Mesenchymal stem cell (in vitro differentiated cells and primary cell): ENCODE data around the gene SLC39A13.

Experiments
- DNase-seq: peaks from one replicate; pipeline ENCODE4 v3.0.0-alpha.2; 2013
- H2AFZ ChIP-seq: one replicate; pipeline ENCODE4 v1.6.1; 2013; ENCODE audit warnings: low read depth, mild to moderate bottlenecking, control low read depth, inconsistent platforms, low read length, moderate library complexity
- H2AK5ac ChIP-seq: 2 replicates; pipeline ENCODE4 v1.6.1; 2013; ENCODE audit warnings: low read length, moderate library complexity, mild to moderate bottlenecking, inconsistent platforms; ENCODE audit not compliant: severe bottlenecking
- H2BK120ac ChIP-seq: one replicate; pipeline ENCODE4 v1.6.1; 2013; ENCODE audit warnings: low read depth, mild to moderate bottlenecking, inconsistent platforms, low read length, moderate library complexity
- H2BK12ac ChIP-seq, 2 experiments: one replicate each; pipeline ENCODE4 v1.6.1; 2013; ENCODE audit warnings: inconsistent platforms in 2 of 2, low read length in 2 of 2, mild to moderate bottlenecking in 2 of 2, moderate library complexity in 2 of 2, control low read depth in 1 of 2
- H2BK15ac ChIP-seq: one replicate; pipeline ENCODE4 v1.6.1; 2013; ENCODE audit warnings: mild to moderate bottlenecking, low read depth, inconsistent platforms; ENCODE audit not compliant: poor library complexity, severe bottlenecking
- H2BK5ac ChIP-seq: 2 replicates; pipeline ENCODE4 v1.6.1; 2013; ENCODE audit warnings: low read depth, mild to moderate bottlenecking, low read length, control low read depth, inconsistent platforms; ENCODE audit not compliant: poor library complexity, severe bottlenecking
- H3K14ac ChIP-seq, 2 experiments: one replicate each; pipeline ENCODE4 v1.6.1; 2013; ENCODE audit warnings: inconsistent platforms in 2 of 2, low read length in 2 of 2, control low read depth in 1 of 2, mild to moderate bottlenecking in 1 of 2, moderate library complexity in 1 of 2
- H3K18ac ChIP-seq, 2 experiments: one replicate each; pipeline ENCODE4 v1.6.1; 2013; ENCODE audit warnings: inconsistent platforms in 2 of 2, low read length in 2 of 2, control low read depth in 1 of 2, low read depth in 1 of 2, mild to moderate bottlenecking in 1 of 2
- H3K23ac ChIP-seq, 2 experiments: one replicate each; pipeline ENCODE4 v1.6.1; 2013; ENCODE audit warnings: inconsistent platforms in 2 of 2, low read length in 2 of 2, mild to moderate bottlenecking in 2 of 2, moderate library complexity in 2 of 2, control low read depth in 1 of 2
- H3K27ac ChIP-seq: 2 replicates; pipeline ENCODE4 v1.5.1; 2013; ENCODE audit warnings: mild to moderate bottlenecking, moderate library complexity, low read length, control low read depth, inconsistent platforms; ENCODE audit not compliant: poor library complexity, severe bottlenecking
- H3K27me3 ChIP-seq, 2 experiments: 2 replicates each; pipeline versions ENCODE4 v1.6.1 to v1.7.0; 2013; ENCODE audit warnings: low read length in 2 of 2, mild to moderate bottlenecking in 2 of 2, moderate library complexity in 2 of 2, control low read depth in 1 of 2, inconsistent platforms in 1 of 2; ENCODE audit not compliant: control insufficient read depth in 1 of 2, insufficient read depth in 1 of 2
- H3K36me3 ChIP-seq, 2 experiments: 2 replicates each; pipeline versions ENCODE4 v1.6.1 to v1.7.0; 2013; ENCODE audit warnings: low read length in 2 of 2, control low read depth in 1 of 2, inconsistent platforms in 1 of 2, low read depth in 1 of 2, mild to moderate bottlenecking in 1 of 2; ENCODE audit not compliant: insufficient read depth in 2 of 2, control insufficient read depth in 1 of 2
- H3K4ac ChIP-seq, 2 experiments: one replicate each; pipeline ENCODE4 v1.6.1; 2013; ENCODE audit warnings: inconsistent platforms in 2 of 2, low read length in 2 of 2, mild to moderate bottlenecking in 2 of 2, moderate library complexity in 2 of 2, control low read depth in 1 of 2, low read depth in 1 of 2
- H3K4me1 ChIP-seq: 2 replicates; pipeline ENCODE4 v1.6.1; 2013; ENCODE audit warnings: low read depth, low read length, control low read depth; ENCODE audit not compliant: control insufficient read depth, insufficient read depth
- H3K4me2 ChIP-seq: 2 replicates; pipeline ENCODE4 v1.6.1; 2013; ENCODE audit warnings: low read length, mild to moderate bottlenecking, inconsistent platforms; ENCODE audit not compliant: poor library complexity, severe bottlenecking
- H3K4me3 ChIP-seq, 2 experiments: 2 replicates each; pipeline versions ENCODE4 v1.5.1 to v1.7.0; 2013; ENCODE audit warnings: low read length in 2 of 2, mild to moderate bottlenecking in 2 of 2, control low read depth in 1 of 2, low read depth in 1 of 2; ENCODE audit not compliant: insufficient read depth in 1 of 2
- H3K79me1 ChIP-seq: replicated peaks from 2 replicates; pipeline ENCODE4 v1.6.1; 2013; ENCODE audit warnings: mild to moderate bottlenecking, control low read depth, low read length, inconsistent platforms; ENCODE audit not compliant: poor library complexity, severe bottlenecking
- H3K9ac ChIP-seq: 2 replicates; pipeline ENCODE4 v1.7.0; 2013; ENCODE audit warnings: mild to moderate bottlenecking, low read length, moderate library complexity
- H3K9me3 ChIP-seq: 2 replicates; pipeline ENCODE4 v1.7.0; 2013; ENCODE audit warnings: mild to moderate bottlenecking, low read length; ENCODE audit not compliant: control insufficient read depth
- H4K8ac ChIP-seq: one replicate; pipeline ENCODE4 v1.6.1; 2013; ENCODE audit warnings: inconsistent platforms, mild to moderate bottlenecking, low read length, moderate library complexity
- H4K91ac ChIP-seq: one replicate; pipeline ENCODE4 v1.6.1; 2013; ENCODE audit warnings: mild to moderate bottlenecking, low read length, inconsistent platforms
- WGBS: methylation state at CpG from one replicate; pipeline ENCODE4 v1.1.7; 2013; ENCODE audit warnings: mixed read lengths; 5-methylcytosine and 5-hydroxymethylcytosine counted together

The SLC39A13 gene

DNA sequence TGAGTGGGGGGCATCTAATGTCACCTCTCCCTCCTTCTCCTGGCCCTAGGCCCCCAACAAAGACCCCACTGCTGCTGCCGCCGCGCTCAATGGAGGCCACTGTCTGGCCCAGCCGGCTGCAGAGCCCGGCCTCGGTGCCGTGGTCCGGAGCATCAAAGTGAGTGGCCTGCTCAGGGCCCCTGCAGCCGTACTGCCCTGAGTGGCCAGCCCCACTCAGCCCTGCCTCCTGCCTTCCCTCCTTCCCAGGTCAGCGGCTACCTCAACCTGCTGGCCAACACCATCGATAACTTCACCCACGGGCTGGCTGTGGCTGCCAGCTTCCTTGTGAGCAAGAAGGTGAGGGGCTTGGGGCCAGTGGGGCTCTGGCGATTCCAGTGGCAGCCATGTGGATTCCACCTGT is 5.0 kb downstream of the SLC39A13 start:
- peak overlapping the region; percentile 10 for H4K8ac ChIP-seq
- H3K9me3 ChIP-seq: no peaks in the 10 kb centered on the region
- WGBS: 95% methylated on average over 12 of the region's 13 CpGs

GRCh38 chr11:47413908-47414684 is 5.7 kb downstream of the SLC39A13 start:
- WGBS: 62% methylated on average over 16 of the region's 16 CpGs
- Histone ChIP-seq H2AK5ac (peak overlapping the region; percentile 12), H3K4me3 (peak overlapping the region in 1 of 2 experiments; percentile 10), H4K91ac (no peak overlapping the region), H2BK120ac (no peak overlapping the region), H3K27me3 (no peaks in the 10 kb centered on the region), H2BK12ac (peak overlapping the region in 1 of 2 experiments; percentile 34), H3K27ac (no peak overlapping the region), H3K9me3 (no peaks in the 10 kb centered on the region), H3K36me3 (peaks cover 69 to 80% of the 10 kb centered on the region in 2 experiments), H3K4me2 (no peak overlapping the region), H3K23ac (no peak overlapping the region), H3K18ac (no peak overlapping the region), H3K79me1 (peaks cover 18% of the 10 kb centered on the region), H2BK5ac (no peak overlapping the region), H2AFZ (no peak overlapping the region), H3K4me1 (peaks cover 60% of the 10 kb centered on the region), H2BK15ac (no peak overlapping the region), H4K8ac (no peak overlapping the region), H3K9ac (peak overlapping the region; percentile 66), H3K4ac (no peak overlapping the region), H3K14ac (no peak overlapping the region)
- DNase-seq: peak; percentile 47

More for the DNA sequence above, 5.0 kb downstream of the SLC39A13 start:
- H3K4me1 ChIP-seq: peaks cover 58% of the 10 kb centered on the region
- peaks cover 62 to 73% of the 10 kb centered on the region in 2 experiments for H3K36me3 ChIP-seq
- DNase-seq: no peak
- no peak overlapping the region for H3K27ac ChIP-seq
- H3K18ac ChIP-seq: peak overlapping the region in 1 of 2 experiments; percentile 40
- no peaks in the 10 kb centered on the region for H3K27me3 ChIP-seq
- H2BK5ac ChIP-seq: no peak overlapping the region
- H3K14ac ChIP-seq: peak overlapping the region in 1 of 2 experiments; percentile 59
- H2BK12ac ChIP-seq: peak overlapping the region in 1 of 2 experiments; percentile 10
- peaks cover 11% of the 10 kb centered on the region for H3K79me1 ChIP-seq
- no peak overlapping the region for H3K23ac ChIP-seq
- no peak overlapping the region for H3K4me2 ChIP-seq
- peak overlapping the region; percentile 73 for H4K91ac ChIP-seq
- no peak overlapping the region for H2AK5ac ChIP-seq
- H3K4ac ChIP-seq: no peak overlapping the region
- H3K9ac ChIP-seq: peak overlapping the region; percentile 66
- H2AFZ ChIP-seq: no peak overlapping the region
- H3K4me3 ChIP-seq: peak overlapping the region in 1 of 2 experiments; percentile 10
- no peak overlapping the region for H2BK120ac ChIP-seq
- H2BK15ac ChIP-seq: no peak overlapping the region

- no peak overlapping the region for H3K14ac ChIP-seq
- no peak overlapping the region for H3K4me2 ChIP-seq
- no peak overlapping the region for H3K18ac ChIP-seq
- no peak overlapping the region for H2BK15ac ChIP-seq
- H3K36me3 ChIP-seq: peaks cover 73 to 84% of the 10 kb centered on the region in 2 experiments
- H3K4ac ChIP-seq: no peak overlapping the region
- no peak overlapping the region for H2AK5ac ChIP-seq
- peaks cover 19% of the 10 kb centered on the region for H3K79me1 ChIP-seq
- no peak for DNase-seq
- H2AFZ ChIP-seq: no peak overlapping the region
- H2BK5ac ChIP-seq: no peak overlapping the region
- H2BK120ac ChIP-seq: no peak overlapping the region
- no peaks in the 10 kb centered on the region for H3K9me3 ChIP-seq
- H3K9ac ChIP-seq: peak overlapping the region; percentile 66
- H2BK12ac ChIP-seq: peak overlapping the region in 1 of 2 experiments; percentile 8
- H3K23ac ChIP-seq: no peak overlapping the region
- no peak overlapping the region for H4K8ac ChIP-seq
- no peak overlapping the region for H4K91ac ChIP-seq
- H3K27me3 ChIP-seq: no peaks in the 10 kb centered on the region
- H3K4me3 ChIP-seq: no peak overlapping the region
- 91% methylated on average over 19 of the region's 19 CpGs for WGBS
- peaks cover 54% of the 10 kb centered on the region for H3K4me1 ChIP-seq
- H3K27ac ChIP-seq: no peak overlapping the region
These were observed 6.3 kb downstream of the SLC39A13 start for GRCh38 chr11:47414685-47415070.

DNA sequence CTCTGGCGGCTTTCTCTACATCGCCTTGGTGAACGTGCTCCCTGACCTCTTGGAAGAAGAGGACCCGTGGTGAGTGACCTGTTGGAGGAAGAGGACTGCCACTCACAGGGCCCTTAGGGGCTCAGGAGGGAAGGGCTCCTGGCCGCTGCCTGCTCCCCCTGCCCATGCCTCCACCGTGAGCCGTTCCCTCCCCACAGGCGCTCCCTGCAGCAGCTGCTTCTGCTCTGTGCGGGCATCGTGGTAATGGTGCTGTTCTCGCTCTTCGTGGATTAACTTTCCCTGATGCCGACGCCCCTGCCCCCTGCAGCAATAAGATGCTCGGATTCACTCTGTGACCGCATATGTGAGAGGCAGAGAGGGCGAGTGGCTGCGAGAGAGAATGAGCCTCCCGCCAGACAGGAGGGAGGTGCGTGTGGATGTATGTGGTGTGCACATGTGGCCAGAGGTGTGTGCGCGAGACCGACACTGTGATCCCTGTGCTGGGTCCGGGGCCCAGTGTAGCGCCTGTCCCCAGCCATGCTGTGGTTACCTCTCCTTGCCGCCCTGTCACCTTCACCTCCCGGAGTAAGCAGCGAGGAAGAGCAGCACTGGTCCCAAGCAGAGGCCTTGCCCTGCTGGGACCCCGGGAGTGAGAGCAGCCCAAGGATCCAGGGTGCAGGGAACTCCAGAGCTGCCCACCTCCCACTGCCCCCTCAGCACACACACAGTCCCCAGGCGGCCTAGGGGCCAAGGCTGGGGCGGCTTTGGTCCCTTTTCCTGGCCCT is 6.9 kb downstream of the SLC39A13 start:
- Histone ChIP-seq H3K9ac (peak overlapping the region; percentile 70), H3K27me3 (no peaks in the 10 kb centered on the region), H3K27ac (peak overlapping the region; percentile 94), H2AFZ (no peak overlapping the region), H3K18ac (peak overlapping the region; percentile 59 to 87), H2BK12ac (peak overlapping the region in 1 of 2 experiments; percentile 85), H3K4me1 (peaks cover 48% of the 10 kb centered on the region), H3K14ac (no peak overlapping the region), H3K4me3 (no peak overlapping the region), H2BK15ac (peak overlapping the region; percentile 45), H3K9me3 (no peaks in the 10 kb centered on the region), H3K79me1 (peaks cover 19% of the 10 kb centered on the region), H2AK5ac (peak overlapping the region; percentile 91), H3K23ac (no peak overlapping the region), H3K4ac (peak overlapping the region; percentile 35 to 88), H4K91ac (peak overlapping the region; percentile 73), H3K36me3 (peaks cover 77 to 88% of the 10 kb centered on the region in 2 experiments), H3K4me2 (no peak overlapping the region), H4K8ac (peak overlapping the region; percentile 85), H2BK5ac (peak overlapping the region; percentile 85), H2BK120ac (peak overlapping the region; percentile 39)
- DNase-seq: no peak
- 92% methylated on average over 31 of the region's 31 CpGs for WGBS
